HG03565 (cell line): Measurements from ENCODE around the gene LY6G6C.

Experiments used
- ATAC-seq: cut with Tn5 transposase; IDR thresholded peaks from one replicate; pipeline ENCODE4 v1.9.1; 2021; ENCODE audit warnings: mild to moderate bottlenecking, moderate library complexity; ENCODE audit not compliant: unreplicated experiment

LY6G6C gene

GRCh38 chr6:31742894-31743293 lies 21.3 kb upstream of the LY6G6C start:
- no peak for ATAC-seq

GRCh38 chr6:31741815-31742214 lies 20.3 kb upstream of the LY6G6C start:
- ATAC-seq, result no peak

- ATAC-seq, result no peak
Measured at GRCh38 chr6:31740397-31741223, 19.1 kb upstream of the LY6G6C start.

GRCh38 chr6:31739639-31740396 lies 18.3 kb upstream of the LY6G6C start, which contains the start of gene MSH5:
Gene MSH5 (plus strand): TSS chr6:31740005. CDS start chr6:31740467, 462 bp downstream.
- ATAC-seq, result peak; percentile 63

- ATAC-seq, result no peak
Measured at GRCh38 chr6:31737991-31738979, 16.7 kb upstream of the LY6G6C start.

GRCh38 chr6:31737315-31737990 lies 15.9 kb upstream of the LY6G6C start:
- no peak for ATAC-seq

- ATAC-seq, result no peak
Measured at GRCh38 chr6:31736768-31737314, 15.3 kb upstream of the LY6G6C start.

- no peak for ATAC-seq
Measured at GRCh38 chr6:31736021-31736767, 14.6 kb upstream of the LY6G6C start, which contains the start of gene CLIC1. Gene CLIC1 (minus strand): TSS chr6:31736530. CDS start chr6:31736300, 230 bp downstream.

- ATAC-seq, result no peak
Measured at GRCh38 chr6:31734821-31735406, 13.4 kb upstream of the LY6G6C start.

- no peak for ATAC-seq
Measured at GRCh38 chr6:31734247-31734820, 12.8 kb upstream of the LY6G6C start.

- no peak for ATAC-seq
Measured at GRCh38 chr6:31733734-31734133, 12.2 kb upstream of the LY6G6C start.

GRCh38 chr6:31732029-31732428 lies 10.5 kb upstream of the LY6G6C start:
- no peak for ATAC-seq

- no peak for ATAC-seq
Measured at GRCh38 chr6:31730631-31731086, 9.1 kb upstream of the LY6G6C start.

- ATAC-seq, result no peak
Measured at GRCh38 chr6:31729979-31730630, 8.6 kb upstream of the LY6G6C start.

GRCh38 chr6:31729515-31729978 lies 8.0 kb upstream of the LY6G6C start:
- ATAC-seq, result no peak

GRCh38 chr6:31728767-31729514 lies 7.4 kb upstream of the LY6G6C start, which contains the start of gene DDAH2:
Gene DDAH2 (minus strand): TSS chr6:31729299. CDS start chr6:31729161, 138 bp downstream.
- no peak for ATAC-seq
